ENCODE data around the gene SZT2.
"Not testable (repeated sequence)": the region's sequence is repeated elsewhere in the genome, so short reads cannot be mapped to it uniquely, and the experiment has no call there.

The SZT2 gene

DNA sequence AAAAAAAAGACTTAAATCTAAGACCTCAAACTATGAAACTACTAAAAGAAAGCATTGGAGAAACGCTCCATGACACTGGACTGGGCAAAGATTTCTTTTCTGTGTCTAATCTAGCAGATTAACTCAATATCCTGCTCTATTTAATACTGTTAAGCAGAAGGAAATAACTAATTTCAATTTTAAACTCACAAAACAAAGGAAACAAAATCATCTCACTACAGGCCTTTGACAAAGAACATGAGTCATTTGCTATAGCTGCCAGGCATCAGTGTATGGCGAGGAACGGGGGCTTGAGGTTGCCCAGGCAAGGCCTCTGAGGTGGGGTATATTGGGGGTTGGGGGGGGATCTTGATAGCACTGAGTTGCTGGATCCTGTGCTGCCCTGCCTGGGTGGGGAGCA is 20.9 kb downstream of the SZT2 start:
- no peaks in the 10 kb centered on the region for H3K79me2 ChIP-seq
- H3K4me2 ChIP-seq (ENCODE audit: low read length): no peak overlapping the region
- TF ChIP-seq, protein P1, sequence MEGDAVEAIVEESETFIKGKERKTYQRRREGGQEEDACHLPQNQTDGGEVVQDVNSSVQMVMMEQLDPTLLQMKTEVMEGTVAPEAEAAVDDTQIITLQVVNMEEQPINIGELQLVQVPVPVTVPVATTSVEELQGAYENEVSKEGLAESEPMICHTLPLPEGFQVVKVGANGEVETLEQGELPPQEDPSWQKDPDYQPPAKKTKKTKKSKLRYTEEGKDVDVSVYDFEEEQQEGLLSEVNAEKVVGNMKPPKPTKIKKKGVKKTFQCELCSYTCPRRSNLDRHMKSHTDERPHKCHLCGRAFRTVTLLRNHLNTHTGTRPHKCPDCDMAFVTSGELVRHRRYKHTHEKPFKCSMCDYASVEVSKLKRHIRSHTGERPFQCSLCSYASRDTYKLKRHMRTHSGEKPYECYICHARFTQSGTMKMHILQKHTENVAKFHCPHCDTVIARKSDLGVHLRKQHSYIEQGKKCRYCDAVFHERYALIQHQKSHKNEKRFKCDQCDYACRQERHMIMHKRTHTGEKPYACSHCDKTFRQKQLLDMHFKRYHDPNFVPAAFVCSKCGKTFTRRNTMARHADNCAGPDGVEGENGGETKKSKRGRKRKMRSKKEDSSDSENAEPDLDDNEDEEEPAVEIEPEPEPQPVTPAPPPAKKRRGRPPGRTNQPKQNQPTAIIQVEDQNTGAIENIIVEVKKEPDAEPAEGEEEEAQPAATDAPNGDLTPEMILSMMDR (IDR thresholded peaks at IDR 0.05): no peak
- no peak overlapping the region for H3K27ac ChIP-seq
- H2AFZ ChIP-seq: no peak overlapping the region
- H3K4me1 ChIP-seq: no peaks in the 10 kb centered on the region
- H3K36me3 ChIP-seq (ENCODE audit: control insufficient read depth, insufficient read depth, low read length): no peaks in the 10 kb centered on the region
- H3K9ac ChIP-seq: no peak overlapping the region
- no peaks in the 10 kb centered on the region for H3K27me3 ChIP-seq (ENCODE audit: control insufficient read depth, insufficient read depth, low read length)
- no peaks in the 10 kb centered on the region for H3K9me3 ChIP-seq (ENCODE audit: control insufficient read depth, low read length)
- no peak overlapping the region for H3K4me3 ChIP-seq (ENCODE audit: low read depth, low read length)

DNA sequence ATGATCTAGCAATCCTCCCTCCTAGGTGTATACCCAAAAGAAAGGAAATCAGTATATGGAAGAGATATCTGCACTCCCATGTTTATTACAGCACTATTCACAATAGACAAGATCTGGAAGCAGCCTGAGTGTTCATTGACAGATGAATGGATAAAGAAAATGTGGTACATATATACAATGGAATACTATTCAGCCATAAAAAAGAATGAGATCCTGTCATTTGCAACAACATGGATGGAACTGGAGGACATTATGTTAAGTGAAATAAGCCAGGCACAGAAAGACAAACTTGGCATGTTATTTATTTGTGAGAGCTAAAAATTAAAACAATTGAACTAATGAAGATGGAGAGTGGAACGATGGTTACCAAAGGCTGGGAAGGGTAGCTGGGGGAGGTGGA is 23.7 kb downstream of the SZT2 start:
- H3K4me1 ChIP-seq; H3K9me3 ChIP-seq (ENCODE audit: control insufficient read depth, low read length); H3K36me3 ChIP-seq (ENCODE audit: control insufficient read depth, insufficient read depth, low read length); H3K4me3 ChIP-seq (ENCODE audit: low read depth, low read length); H3K79me2 ChIP-seq; H3K27me3 ChIP-seq (ENCODE audit: control insufficient read depth, insufficient read depth, low read length); H3K9ac ChIP-seq; H3K4me2 ChIP-seq (ENCODE audit: low read length); H2AFZ ChIP-seq; H3K27ac ChIP-seq: not testable (repeated sequence)

DNA sequence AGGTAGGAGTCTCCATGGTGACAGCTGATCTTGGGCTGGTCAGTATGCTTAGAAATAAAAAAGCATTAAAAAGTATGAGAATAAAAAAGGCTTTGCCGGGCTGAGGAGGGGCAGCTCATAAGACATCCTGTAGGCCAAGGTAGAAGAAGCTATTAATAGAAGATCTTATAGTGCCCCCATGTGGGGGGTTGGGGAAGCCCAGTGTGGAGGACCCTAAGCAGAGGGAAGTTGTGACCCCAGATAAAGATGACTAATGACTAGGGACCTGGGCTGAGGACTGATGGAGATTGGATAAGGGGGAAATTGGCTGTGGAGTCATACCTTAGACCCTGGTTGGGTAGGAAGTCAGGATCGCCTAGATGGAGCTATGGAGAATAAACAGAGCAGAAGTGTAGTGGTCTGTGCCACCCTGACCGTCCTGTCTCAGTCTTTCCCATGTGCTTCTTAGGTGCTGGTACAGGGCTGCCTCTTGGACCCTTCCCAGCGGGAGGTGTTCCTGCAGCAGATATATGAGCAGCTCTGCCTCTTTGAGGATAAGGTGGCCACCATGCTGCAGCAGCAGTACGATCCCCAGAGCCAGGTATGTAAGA is 25.0 kb downstream of the SZT2 start:
- Histone ChIP-seq H3K27ac (no peak overlapping the region), H3K79me2 (no peaks in the 10 kb centered on the region), H3K9ac (no peak overlapping the region), H3K9me3 (ENCODE audit: control insufficient read depth, low read length) (no peaks in the 10 kb centered on the region), H3K4me1 (no peaks in the 10 kb centered on the region), H2AFZ (no peak overlapping the region), H3K27me3 (ENCODE audit: control insufficient read depth, insufficient read depth, low read length) (no peaks in the 10 kb centered on the region), H3K36me3 (ENCODE audit: control insufficient read depth, insufficient read depth, low read length) (no peaks in the 10 kb centered on the region), H3K4me3 (ENCODE audit: low read depth, low read length) (no peak overlapping the region), H3K4me2 (ENCODE audit: low read length) (no peak overlapping the region)
- TF ChIP-seq, protein P1 (IDR thresholded peaks at IDR 0.05): peak; percentile 49

DNA sequence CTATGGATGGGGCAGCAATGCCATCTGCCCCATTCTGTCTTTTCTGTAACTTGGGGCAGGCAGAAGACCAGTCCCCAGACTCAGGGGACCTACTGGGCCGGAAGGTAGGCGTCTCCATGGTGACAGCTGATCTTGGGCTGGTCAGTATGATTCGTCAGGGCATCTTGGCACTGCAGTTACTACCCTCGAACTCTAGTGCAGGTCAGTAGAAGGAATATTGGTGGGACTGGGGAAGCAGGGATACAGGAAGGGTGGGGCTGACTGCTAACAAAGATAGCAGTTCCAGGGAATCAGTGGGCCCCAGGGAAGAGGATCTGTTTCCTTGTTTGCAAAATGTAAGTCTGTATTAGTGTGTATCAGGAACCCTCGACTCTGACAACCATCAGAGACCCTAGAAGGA is 26.2 kb downstream of the SZT2 start:
- H3K4me1 ChIP-seq: no peaks in the 10 kb centered on the region
- H3K9me3 ChIP-seq (ENCODE audit: control insufficient read depth, low read length): no peaks in the 10 kb centered on the region
- H3K9ac ChIP-seq: no peak overlapping the region
- no peak overlapping the region for H3K4me2 ChIP-seq (ENCODE audit: low read length)
- no peaks in the 10 kb centered on the region for H3K36me3 ChIP-seq (ENCODE audit: control insufficient read depth, insufficient read depth, low read length)
- H3K4me3 ChIP-seq (ENCODE audit: low read depth, low read length): no peak overlapping the region
- no peak overlapping the region for H3K27ac ChIP-seq
- no peak overlapping the region for H2AFZ ChIP-seq
- no peaks in the 10 kb centered on the region for H3K79me2 ChIP-seq
- no peaks in the 10 kb centered on the region for H3K27me3 ChIP-seq (ENCODE audit: control insufficient read depth, insufficient read depth, low read length)
- TF ChIP-seq, protein P1 (IDR thresholded peaks at IDR 0.05): no peak

DNA sequence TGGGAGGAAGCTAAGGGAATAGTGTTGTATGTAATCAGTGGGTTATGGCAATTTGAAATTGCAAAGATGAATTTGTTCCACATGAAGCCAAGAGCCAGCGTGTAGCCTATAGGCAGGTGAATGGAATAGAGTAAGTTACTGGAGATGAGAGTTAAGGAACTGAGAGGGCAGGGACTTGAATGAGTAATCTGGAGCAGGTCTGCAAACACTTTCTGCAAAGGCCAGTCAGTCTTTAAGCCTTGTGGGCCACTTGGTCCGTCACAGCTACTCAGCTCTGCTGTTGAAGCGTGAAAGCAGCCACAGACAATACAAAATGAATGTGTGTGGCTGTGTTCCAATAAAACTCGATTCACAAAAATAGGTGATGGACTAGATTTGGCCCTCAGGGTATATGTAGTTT is 29.2 kb downstream of the SZT2 start:
- H3K36me3 ChIP-seq (ENCODE audit: control insufficient read depth, insufficient read depth, low read length): no peaks in the 10 kb centered on the region
- H3K27ac ChIP-seq: no peak overlapping the region
- no peaks in the 10 kb centered on the region for H3K27me3 ChIP-seq (ENCODE audit: control insufficient read depth, insufficient read depth, low read length)
- H2AFZ ChIP-seq: no peak overlapping the region
- H3K4me2 ChIP-seq (ENCODE audit: low read length): no peak overlapping the region
- no peak overlapping the region for H3K9ac ChIP-seq
- H3K4me1 ChIP-seq: no peaks in the 10 kb centered on the region
- no peaks in the 10 kb centered on the region for H3K9me3 ChIP-seq (ENCODE audit: control insufficient read depth, low read length)
- H3K79me2 ChIP-seq: no peaks in the 10 kb centered on the region
- TF ChIP-seq, protein P1 (IDR thresholded peaks at IDR 0.05): no peak
- no peak overlapping the region for H3K4me3 ChIP-seq (ENCODE audit: low read depth, low read length)
